Bronchial epithelial cell (primary cell): ENCODE measurements around the gene PIGX. TPM values are rescaled to one million over a fixed set of nuclear protein-coding genes. Genes with fewer than 3 reads are reported as not detected.

ENCODE experiments used
- DNase-seq: peaks from one replicate; pipeline ENCODE4 v3.0.0-alpha.2; 2010; ENCODE audit warnings: low read depth
- FAIRE-seq: peaks from 2 replicates; lab custom pipeline; 2011; peaks lifted over from hg19 to GRCh38; lab: Jason Lieb, UNC
- H3K27me3 ChIP-seq: 2 replicates; pipeline ENCODE4 v1.5.1; 2011; ENCODE audit warnings: low read length; ENCODE audit not compliant: control insufficient read depth, insufficient read depth
- H3K36me3 ChIP-seq: 2 replicates; pipeline ENCODE4 v1.5.1; 2011; ENCODE audit warnings: low read length; ENCODE audit not compliant: control insufficient read depth, insufficient read depth
- H3K4me3 ChIP-seq: 2 replicates; pipeline ENCODE4 v1.5.1; 2011; ENCODE audit warnings: mild to moderate bottlenecking, low read depth, low read length, control low read depth
- CTCF ChIP-seq: IDR thresholded peaks from 2 replicates; pipeline ENCODE4 v1.5.1; 2011; ENCODE audit warnings: mild to moderate bottlenecking, moderate library complexity, low read length, control low read depth, inconsistent platforms; ENCODE audit not compliant: insufficient read depth, severe bottlenecking
- total RNA-seq: library from RNA; depleted of rRNA; stranded (reverse); fragments of >200 nt; gene quantifications from 2 replicates; pipeline ENCODE4 v1.2.1, GENCODE V29; 2014

The PIGX gene
- 22.4 and 26.2 TPM in 2 replicates for total RNA-seq

- Histone ChIP-seq H3K4me3 (peak within 1 kb of the TSS; percentile 69), H3K27me3 (no peaks in the 10 kb centered on the region), H3K36me3 (no peaks in the 10 kb centered on the region)
- DNase-seq (peak; percentile 53), FAIRE-seq (no peak)
- TF ChIP-seq CTCF, result no peak
Observed at GRCh38 chr3:196711838-196712513, at the start of gene PIGX, which contains the start of gene CEP19. PIGX (plus strand) TSS chr3:196712377. CEP19 (minus strand) TSS chr3:196712250; CDS start chr3:196708657, 3,593 bp downstream.

- Histone ChIP-seq H3K27me3 (peaks cover 2% of the 10 kb centered on the region), H3K4me3 (no peak overlapping the region), H3K36me3 (no peaks in the 10 kb centered on the region)
- FAIRE-seq, result no peak
- DNase-seq, result no peak
- TF ChIP-seq CTCF, result no peak
Observed at GRCh38 chr3:196662711-196663571, 49.2 kb upstream of the PIGX start.

GRCh38 chr3:196666001-196666867 is 45.9 kb upstream of the PIGX start:
- no peaks in the 10 kb centered on the region for H3K36me3 ChIP-seq
- DNase-seq, result peak; percentile 82
- peaks cover 4% of the 10 kb centered on the region for H3K27me3 ChIP-seq
- FAIRE-seq, result peak; percentile 43
- no peak for TF ChIP-seq CTCF
- H3K4me3 ChIP-seq, result no peak overlapping the region

- Histone ChIP-seq H3K27me3 (peaks cover 4% of the 10 kb centered on the region), H3K4me3 (no peak overlapping the region), H3K36me3 (no peaks in the 10 kb centered on the region)
- FAIRE-seq (no peak), DNase-seq (no peak)
- no peak for TF ChIP-seq CTCF
Observed at GRCh38 chr3:196667056-196667825, 44.9 kb upstream of the PIGX start.

GRCh38 chr3:196670339-196670738 is 41.8 kb upstream of the PIGX start:
- H3K36me3 ChIP-seq, result no peaks in the 10 kb centered on the region
- no peak for DNase-seq
- TF ChIP-seq CTCF, result no peak
- FAIRE-seq, result no peak
- peaks cover 4% of the 10 kb centered on the region for H3K27me3 ChIP-seq
- H3K4me3 ChIP-seq, result no peak overlapping the region
